Stimulated activated CD8-positive, alpha-beta memory T cell treated with anti-CD3 and anti-CD28 coated beads, Interleukin-12 subunit alpha, Interleukin-12 subunit beta, amount 100 ng/mL, for 4 hours (primary cell): ENCODE results near the gene C14orf180.

Experiments used
- DNase-seq: peaks from one replicate; pipeline ENCODE4 v3.0.0-alpha.2; 2020; ENCODE audit warnings: low read depth

Gene C14orf180

GRCh38 chr14:104561632-104562495, 17.7 kb upstream of the C14orf180 start:
- DNase-seq: no peak

GRCh38 chr14:104562606-104563005, 17.0 kb upstream of the C14orf180 start:
- no peak for DNase-seq

- DNase-seq: no peak
Observed at GRCh38 chr14:104563191-104563741, 16.3 kb upstream of the C14orf180 start.

GRCh38 chr14:104563742-104564615, 15.6 kb upstream of the C14orf180 start:
- peak; percentile 23 for DNase-seq

GRCh38 chr14:104564744-104565679, 14.6 kb upstream of the C14orf180 start:
- DNase-seq: no peak

- no peak for DNase-seq
Observed at GRCh38 chr14:104567141-104567956, 12.2 kb upstream of the C14orf180 start.

- no peak for DNase-seq
Observed at GRCh38 chr14:104567957-104568225, 11.7 kb upstream of the C14orf180 start.

- no peak for DNase-seq
Observed at GRCh38 chr14:104568620-104569019, 10.9 kb upstream of the C14orf180 start.

- no peak for DNase-seq
Observed at GRCh38 chr14:104569435-104569834, 10.1 kb upstream of the C14orf180 start.

GRCh38 chr14:104571246-104571645, 8.3 kb upstream of the C14orf180 start:
- no peak for DNase-seq

- DNase-seq: no peak
Observed at GRCh38 chr14:104572024-104572626, 7.4 kb upstream of the C14orf180 start.

GRCh38 chr14:104572668-104573067, 6.9 kb upstream of the C14orf180 start:
- DNase-seq: no peak

- no peak for DNase-seq
Observed at GRCh38 chr14:104573930-104574329, 5.6 kb upstream of the C14orf180 start.

GRCh38 chr14:104574536-104574935, 5.0 kb upstream of the C14orf180 start:
- no peak for DNase-seq

GRCh38 chr14:104574978-104575583, 4.5 kb upstream of the C14orf180 start:
- no peak for DNase-seq

- DNase-seq: no peak
Observed at GRCh38 chr14:104576232-104576969, 3.2 kb upstream of the C14orf180 start.

GRCh38 chr14:104576970-104577332, 2.6 kb upstream of the C14orf180 start:
- no peak for DNase-seq

- DNase-seq: no peak
Observed at GRCh38 chr14:104577426-104577825, 2.1 kb upstream of the C14orf180 start.

- no peak for DNase-seq
Observed at GRCh38 chr14:104577847-104578301, 1.7 kb upstream of the C14orf180 start.
